ENCODE data around the gene CREBRF. TPM values are rescaled to one million over a fixed set of nuclear protein-coding genes. Genes with fewer than 3 reads are reported as not detected.
A peak's percentile ranks its signal among the peaks of the same experiment; 100 is the strongest.

CREBRF gene
- total and polyA plus RNA-seq, 2 donors (not counting 1 experiment from before 2014, with no cell fraction given), result 29.7 to 89.7 TPM

GRCh38 chr5:173039964-173040363 is 16.2 kb upstream of the CREBRF start:
- 90% methylated on average over 5 of the region's 5 CpGs for WGBS (ENCODE audit: insufficient coverage)
- no peak overlapping the region for H3K4me3 Mint-ChIP-seq
- H3K9me3 Mint-ChIP-seq (ENCODE audit: insufficient read depth), result no peaks in the 10 kb centered on the region
- TF ChIP-seq EZH2 (IDR thresholded peaks at IDR 0.05; ENCODE audit: borderline replicate concordance, insufficient read depth, low read depth, low read length, poor library complexity, severe bottlenecking), result no peak
- TF ChIP-seq CTCF (IDR thresholded peaks at IDR 0.05), result no peak
- H3K79me2 ChIP-seq (ENCODE audit: control insufficient read depth, insufficient read depth, low read length), result peaks cover 10% of the 10 kb centered on the region
- H3K27ac Mint-ChIP-seq, result peak overlapping the region; percentile 83
- no peak overlapping the region for H3K4me2 ChIP-seq (replicated peaks; ENCODE audit: low read depth, low read length, poor library complexity, severe bottlenecking)
- H2AFZ ChIP-seq (ENCODE audit: insufficient read depth, low read depth, low read length, poor library complexity, severe bottlenecking), result no peak overlapping the region
- H3K27ac ChIP-seq (ENCODE audit: low read length in 2 of 2), result peak overlapping the region in 1 of 2 donors; percentile 44
- no peaks in the 10 kb centered on the region for H4K20me1 ChIP-seq (ENCODE audit: control insufficient read depth, insufficient read depth, low read length, poor library complexity, severe bottlenecking)
- H3K4me1 Mint-ChIP-seq, result peaks cover 36% of the 10 kb centered on the region
- no peaks in the 10 kb centered on the region for H3K27me3 Mint-ChIP-seq
- DNase-seq, result no peak
- H3K9me3 ChIP-seq (ENCODE audit: control extremely low read depth in 1 of 3, control insufficient read depth in 2 of 3, insufficient read depth in 1 of 3, low read length in 2 of 3), result no peaks in the 10 kb centered on the region
- CTCF ChIA-PET, result interaction anchor here (1.5 kb wide), 1 partner anchor 9 kb away, joined by 4 read pairs; no protein-coding TSS in a partner anchor
- H3K36me3 ChIP-seq (replicated peaks in 1 of 2; ENCODE audit: control extremely low read depth in 1 of 2, control insufficient read depth in 1 of 2, extremely low read depth in 1 of 2, insufficient read depth in 2 of 2, low read length in 1 of 2), result no peaks in the 10 kb centered on the region
- peaks cover 20 to 22% of the 10 kb centered on the region in 2 donors for H3K4me1 ChIP-seq (ENCODE audit: control insufficient read depth in 2 of 2, insufficient read depth in 2 of 2, low read length in 2 of 2)
- ATAC-seq (ENCODE audit: low read depth), result no peak
- intact Hi-C loops (cut with micrococcal nuclease), result loop anchor here (5.0 kb wide), 1 partner anchor 58 kb away; the partner anchor contains the start of gene ATP6V0E1
- no peak overlapping the region for H3K9ac ChIP-seq (ENCODE audit: low read length)
- H3K4me3 ChIP-seq (ENCODE audit: control extremely low read depth in 1 of 5, extremely low read depth in 1 of 5, insufficient read depth in 1 of 5, low read depth in 2 of 5, low read length in 4 of 5), result no peak overlapping the region
- POLR2A ChIA-PET, result no interaction called here
- no peaks in the 10 kb centered on the region for H3K27me3 ChIP-seq (replicated peaks in 1 of 4; ENCODE audit: control extremely low read depth in 1 of 4, control insufficient read depth in 3 of 4, insufficient read depth in 4 of 4, low read length in 3 of 4)

DNA sequence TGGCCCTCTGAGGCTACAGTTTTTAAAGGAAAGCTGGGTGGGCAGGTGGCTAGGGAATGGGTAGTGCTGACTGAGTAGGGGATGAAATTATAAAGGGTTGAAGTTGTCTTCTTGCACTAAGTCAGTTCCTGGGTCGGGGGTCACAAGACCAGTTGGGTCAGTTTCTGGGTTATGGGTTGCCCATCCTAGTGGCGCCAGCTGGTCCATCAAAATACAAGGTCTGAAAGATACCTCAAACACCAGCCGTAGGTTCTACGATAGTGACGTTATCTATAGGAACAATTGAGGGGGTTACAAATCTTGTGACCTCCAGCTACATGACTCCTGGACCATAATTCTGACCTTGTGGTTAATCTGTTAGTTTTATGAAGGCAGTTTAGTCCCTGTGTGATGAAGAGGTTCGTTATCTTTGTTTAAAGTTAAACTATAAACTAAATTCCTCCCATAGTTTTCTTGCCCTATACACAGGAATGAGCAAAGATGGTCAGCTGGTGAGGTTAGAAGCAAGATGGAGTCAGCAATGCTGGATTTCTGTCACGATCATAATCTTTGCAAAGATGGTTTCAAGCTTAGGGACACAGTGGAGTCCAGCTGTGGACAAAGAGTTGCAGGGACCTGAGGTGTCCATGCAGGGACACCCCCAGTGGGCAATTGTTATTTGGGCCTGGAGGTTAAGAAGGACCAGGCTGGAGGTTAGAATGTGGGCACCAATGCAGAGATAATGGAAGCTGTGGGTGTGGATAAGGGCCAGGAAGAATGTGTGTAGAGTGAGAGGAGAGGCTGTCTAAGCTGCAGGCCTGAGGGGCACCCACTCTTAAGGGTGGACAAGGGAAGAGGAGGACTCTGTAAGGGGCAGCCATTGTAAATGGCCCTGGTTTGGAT is 14.0 kb upstream of the CREBRF start:
- 94% methylated on average over 6 of the region's 7 CpGs for WGBS (ENCODE audit: insufficient coverage)
- ATAC-seq (ENCODE audit: low read depth) (no peak), DNase-seq (no peak)
- Histone ChIP-seq H4K20me1 (ENCODE audit: control insufficient read depth, insufficient read depth, low read length, poor library complexity, severe bottlenecking) (no peaks in the 10 kb centered on the region), H3K79me2 (ENCODE audit: control insufficient read depth, insufficient read depth, low read length) (peaks cover 19% of the 10 kb centered on the region), H3K27ac (ENCODE audit: low read length in 2 of 2) (no peak overlapping the region), H3K4me2 (replicated peaks; ENCODE audit: low read depth, low read length, poor library complexity, severe bottlenecking) (no peak overlapping the region), H2AFZ (ENCODE audit: insufficient read depth, low read depth, low read length, poor library complexity, severe bottlenecking) (no peak overlapping the region), H3K36me3 (replicated peaks in 1 of 2; ENCODE audit: control extremely low read depth in 1 of 2, control insufficient read depth in 1 of 2, extremely low read depth in 1 of 2, insufficient read depth in 2 of 2, low read length in 1 of 2) (no peaks in the 10 kb centered on the region), H3K27me3 (replicated peaks in 1 of 4; ENCODE audit: control extremely low read depth in 1 of 4, control insufficient read depth in 3 of 4, insufficient read depth in 4 of 4, low read length in 3 of 4) (no peaks in the 10 kb centered on the region), H3K9ac (ENCODE audit: low read length) (no peak overlapping the region), H3K4me1 (ENCODE audit: control insufficient read depth in 2 of 2, insufficient read depth in 2 of 2, low read length in 2 of 2) (peaks cover 3 to 4% of the 10 kb centered on the region in 2 donors), H3K9me3 (ENCODE audit: control extremely low read depth in 1 of 3, control insufficient read depth in 2 of 3, insufficient read depth in 1 of 3, low read length in 2 of 3) (no peaks in the 10 kb centered on the region), H3K4me3 (ENCODE audit: control extremely low read depth in 1 of 5, extremely low read depth in 1 of 5, insufficient read depth in 1 of 5, low read depth in 2 of 5, low read length in 4 of 5) (no peak overlapping the region)
- intact Hi-C loops (cut with micrococcal nuclease), result no loop called here
- CTCF ChIA-PET, result interaction anchor here (1.0 kb wide), 1 partner anchor 15 kb away, joined by 5 read pairs; no protein-coding TSS in a partner anchor
- Mint-ChIP-seq H3K27me3 (no peaks in the 10 kb centered on the region), H3K9me3 (ENCODE audit: insufficient read depth) (no peaks in the 10 kb centered on the region), H3K27ac (peak overlapping the region; percentile 34), H3K4me3 (no peak overlapping the region), H3K4me1 (peaks cover 16% of the 10 kb centered on the region)
- TF ChIP-seq CTCF (IDR thresholded peaks at IDR 0.05), result no peak
- no peak for TF ChIP-seq EZH2 (IDR thresholded peaks at IDR 0.05; ENCODE audit: borderline replicate concordance, insufficient read depth, low read depth, low read length, poor library complexity, severe bottlenecking)
- POLR2A ChIA-PET, result no interaction called here

Data from B cell (primary cell).